22Rv1 (cell line): Measurements from ENCODE around the gene SEZ6.

Source experiments
- CTCF ChIP-seq: fragments of 450-650 bp; IDR thresholded peaks from 2 replicates; pipeline ENCODE4 v1.5.1; 2017; ENCODE audit warnings: mild to moderate bottlenecking
- ZFX ChIP-seq: fragments of 450-650 bp; IDR thresholded peaks from 2 replicates; pipeline ENCODE4 v1.6.1; 2017; ENCODE audit warnings: antibody characterized with exemption, borderline replicate concordance

GRCh38 chr17:28996554-28997096 is 9.2 kb downstream of the SEZ6 start:
- TF ChIP-seq CTCF = no peak
- TF ChIP-seq ZFX = no peak
